K562 (cell line): ENCODE results near the gene TMEM30A. TPM values are rescaled to one million over a fixed set of nuclear protein-coding genes. Genes with fewer than 3 reads are reported as not detected.

Experiments
- ATAC-seq: fragments of 200-7000 bp; cut with Tn5 transposase; 3 replicates; pipeline ENCODE4 v1.9.1; 2020; ENCODE audit warnings: moderate library complexity
- BruUV-seq: library from RNA; stranded (reverse); fragments of 400-500 nt; replicated peaks from 2 replicates; lab custom pipeline; 2021; lab: Mats Ljungman, UMichigan
- CTCF ChIA-PET: fragments of 300-600 bp; formaldehyde crosslinking; extraction: SDS; loops from one replicate; lab custom pipeline; 2021; ENCODE audit warnings: low intra/inter-chr PET ratio; lab: Yijun Ruan, JAX
- POLR2A ChIA-PET: fragments of 300-600, 350-650 bp; sonication (Branson Sonifier 250); formaldehyde crosslinking; extraction: SDS; loops from one replicate; lab custom pipeline; 2021; ENCODE audit warnings: antibody characterized with exemption, inconsistent platforms; lab: Yijun Ruan, JAX
- DNase-seq, 4 experiments: peaks; one replicate each; pipeline versions ENCODE4 v3.0.0 to v3.0.0-alpha.2; 2011 to 2018; ENCODE audit warnings: low spot score in 3 of 4, mixed read lengths in 3 of 4; ENCODE audit errors: extremely low read depth in 1 of 4
- FAIRE-seq: peaks from 2 replicates; lab custom pipeline; 2011; peaks lifted over from hg19 to GRCh38; lab: Jason Lieb, UNC
- H2AFZ ChIP-seq: 2 replicates; pipeline ENCODE4 v1.6.0; 2011; ENCODE audit warnings: low read depth, low read length, control low read depth, inconsistent platforms
- H3K27ac ChIP-seq: fragments of 200-600 bp; 3 replicates; pipeline ENCODE4 v1.8.0; 2011; ENCODE audit warnings: low read depth, mild to moderate bottlenecking, control low read depth, inconsistent platforms, low read length, moderate library complexity, mixed read lengths; ENCODE audit errors: extremely low read depth
- H3K27me3 ChIP-seq, 2 experiments: fragments of 300-600 bp in 1 of 2; 2 replicates in 1 of 2; 3 replicates in 1 of 2; pipeline versions ENCODE4 v1.6.0 to v1.8.0; 2011; ENCODE audit warnings: inconsistent platforms in 2 of 2, low read length in 2 of 2, mild to moderate bottlenecking in 1 of 2, mixed read lengths in 1 of 2, moderate library complexity in 1 of 2; ENCODE audit not compliant: control insufficient read depth in 2 of 2, insufficient read depth in 2 of 2
- H3K36me3 ChIP-seq: fragments of 300-600 bp; 3 replicates; pipeline ENCODE4 v1.8.0; 2011; ENCODE audit warnings: mild to moderate bottlenecking, low read length, inconsistent platforms; ENCODE audit not compliant: control insufficient read depth, insufficient read depth
- H3K4me1 ChIP-seq, 2 experiments: fragments of 200-600 bp in 1 of 2; replicated peaks in 1 of 2; 2 replicates in 1 of 2; 3 replicates in 1 of 2; pipeline versions ENCODE4 v1.5.1 to v1.8.0; 2011; ENCODE audit warnings: inconsistent platforms in 2 of 2, low read length in 2 of 2, mild to moderate bottlenecking in 1 of 2, mixed read lengths in 1 of 2, moderate library complexity in 1 of 2; ENCODE audit not compliant: control insufficient read depth in 2 of 2, insufficient read depth in 2 of 2
- H3K4me2 ChIP-seq: 2 replicates; pipeline ENCODE4 v1.6.1; 2011; ENCODE audit warnings: low read length, control low read depth, inconsistent platforms, mixed read lengths; ENCODE audit not compliant: insufficient read depth
- H3K4me3 ChIP-seq: fragments of 200-600 bp; sonication (generic), shearing (Covaris generic); 2 replicates; pipeline ENCODE4 v1.5.1; 2016; ENCODE audit warnings: control low read depth, inconsistent platforms
- H3K79me2 ChIP-seq: fragments of 200-600 bp; 3 replicates; pipeline ENCODE4 v1.8.0; 2011; ENCODE audit warnings: low read length, inconsistent platforms; ENCODE audit not compliant: control insufficient read depth, insufficient read depth
- H3K9ac ChIP-seq, 2 experiments: 2 replicates each; pipeline versions ENCODE4 v1.6.0 to v1.6.1; 2011; ENCODE audit warnings: low read depth in 2 of 2, low read length in 2 of 2, control low read depth in 1 of 2, inconsistent platforms in 1 of 2, mild to moderate bottlenecking in 1 of 2, mixed read lengths in 1 of 2; ENCODE audit not compliant: insufficient read depth in 1 of 2
- H3K9me1 ChIP-seq: one replicate; pipeline ENCODE4 v1.6.0; 2011; ENCODE audit warnings: inconsistent platforms, mild to moderate bottlenecking, low read length, moderate library complexity; ENCODE audit not compliant: control insufficient read depth, insufficient read depth
- H3K9me3 ChIP-seq: replicated peaks from 2 replicates; pipeline ENCODE4 v1.5.1; 2011; ENCODE audit warnings: low read depth, low read length, inconsistent platforms; ENCODE audit not compliant: control insufficient read depth, insufficient read depth
- H4K20me1 ChIP-seq: replicated peaks from 2 replicates; pipeline ENCODE4 v1.6.1; 2011; ENCODE audit warnings: low read length, inconsistent platforms, mixed read lengths; ENCODE audit not compliant: control insufficient read depth, insufficient read depth
- BRCA1 ChIP-seq, 2 experiments: fragments of 450-650 bp in 1 of 2; sonication (generic) in 1 of 2; formaldehyde crosslinking in 1 of 2; IDR thresholded peaks; 2 replicates each; pipeline versions ENCODE4 v1.5.0 to v1.6.1; 2017 to 2020; ENCODE audit warnings: mild to moderate bottlenecking in 1 of 2, missing genetic modification reagents in 1 of 2
- CHD4 ChIP-seq: fragments of 200-600 bp; sonication (generic); IDR thresholded peaks from 3 replicates; pipeline ENCODE4 v1.6.1; 2012; ENCODE audit warnings: low read depth, mild to moderate bottlenecking, mixed read lengths, low read length, inconsistent platforms; ENCODE audit not compliant: insufficient read depth, insufficient replicate concordance, poor library complexity, severe bottlenecking
- HNRNPUL1 ChIP-seq: fragments of 200-400 bp; formaldehyde crosslinking; IDR thresholded peaks from 2 replicates; pipeline ENCODE4 v1.6.1; 2017; ENCODE audit warnings: low read length
- MAFF ChIP-seq: IDR thresholded peaks from 2 replicates; pipeline ENCODE4 v1.6.1; 2012; ENCODE audit warnings: low read length, improper control_type of control experiment
- NFE2 ChIP-seq: IDR thresholded peaks from 2 replicates; pipeline ENCODE4 v1.6.1; 2014; ENCODE audit warnings: antibody characterized with exemption, low read depth
- NR0B1 ChIP-seq: fragments of 450-650 bp; IDR thresholded peaks from one replicate; pipeline ENCODE4 v1.6.1; 2018; ENCODE audit warnings: mild to moderate bottlenecking, moderate library complexity; ENCODE audit not compliant: partially characterized antibody
- TEAD1 ChIP-seq, 2 experiments: fragments of 450-650 bp in 1 of 2; sonication (generic) in 1 of 2; formaldehyde crosslinking; IDR thresholded peaks; 2 replicates each; pipeline versions ENCODE4 v1.4.0 to v1.8.0; 2020 to 2022; ENCODE audit warnings: mild to moderate bottlenecking in 2 of 2, missing genetic modification reagents in 1 of 2
- ZNF140 ChIP-seq: fragments of 250-450 bp; sonication (Bioruptor Pico); IDR thresholded peaks from 2 replicates; pipeline ENCODE4 v1.8.0; 2021; ENCODE audit warnings: moderate library complexity, mild to moderate bottlenecking, inconsistent platforms
- ZNF561 ChIP-seq: fragments of 450-650 bp; formaldehyde crosslinking; conservative IDR thresholded peaks from 2 replicates; pipeline ENCODE4 v1.4.0; 2020; ENCODE audit warnings: mild to moderate bottlenecking, moderate library complexity
- ZNF707 ChIP-seq: fragments of 250-450 bp; sonication (Bioruptor Pico); conservative IDR thresholded peaks from 2 replicates; pipeline ENCODE4 v1.8.0; 2022; ENCODE audit warnings: inconsistent platforms, mild to moderate bottlenecking, moderate library complexity
- ZNF77 ChIP-seq: fragments of 250-450 bp; sonication (Bioruptor Pico); IDR thresholded peaks from 2 replicates; pipeline ENCODE4 v1.5.0; 2020
- WGBS: fragments of 100-300 bp; shearing (Covaris generic); methylation state at CpG from one replicate; pipeline ENCODE4 v1.1.6; 2016; ENCODE audit warnings: low coverage, mixed read lengths; ENCODE audit not compliant: insufficient coverage; ENCODE audit errors: missing lambda C conversion rate; 5-methylcytosine and 5-hydroxymethylcytosine counted together
- in situ Hi-C: fragments of 300-500 bp; cut with MboI; formaldehyde crosslinking; loops from 4 replicates; pipeline ENCODE4 v1.15.0; 2018; ENCODE audit warnings: inconsistent platforms, mixed read lengths
- intact Hi-C: fragments of 100-400 bp; cut with micrococcal nuclease; formaldehyde crosslinking; loops from 2 replicates; pipeline ENCODE4 v1.14.2; 2022
- polyA plus RNA-seq, 8 experiments: library from polyadenylated mRNA; depleted of rRNA in 4 of 8; stranded (reverse) in 5 of 8; unstranded in 3 of 8; fragments of >200 nt; fragmentation: Nextera tagmentation in 2 of 8; fragmentation: Illumina TruSeq in 1 of 8; extraction: Ambion mirVana in 2 of 8; extraction: Trizol in 1 of 8; gene quantifications; 2 replicates each; pipeline versions ENCODE4 v1.2.1 to v1.2.3, GENCODE V29; 2011 to 2014; ENCODE audit warnings: inconsistent platforms in 1 of 8, missing spikeins in 1 of 8
- total RNA-seq, 7 experiments: library from RNA; depleted of rRNA in 6 of 7; stranded (reverse); fragments of >200 nt in 6 of 7; fragmentation: Illumina TruSeq in 2 of 7; extraction: Trizol in 2 of 7; gene quantifications; 2 replicates each; pipeline versions ENCODE4 v1.2.1 to v1.2.3, GENCODE V29; 2011 to 2021; ENCODE audit warnings: low replicate concordance in 1 of 7
- TF ChIP-seq, protein P1 (sequence below): fragments of 150-350 bp; conservative IDR thresholded peaks from 2 replicates; pipeline ENCODE4 v1.6.1; 2014; ENCODE audit warnings: low read length
- TF ChIP-seq, protein P2 (sequence below), 2 experiments: fragments of 200-800 bp in 1 of 2; sonication (Bioruptor generic) in 1 of 2; sonication (generic) in 1 of 2; formaldehyde crosslinking in 1 of 2; IDR thresholded peaks in 1 of 2; conservative IDR thresholded peaks in 1 of 2; 2 replicates each; pipeline versions ENCODE4 v1.5.0 to v1.6.1; 2016 to 2020; ENCODE audit warnings: missing compliant biosample characterization in 1 of 2, missing genetic modification characterization in 1 of 2, missing genetic modification reagents in 1 of 2

Gene TMEM30A
- total and polyA plus RNA-seq, 9 of the 15 experiments (the other 6 are each of a cell fraction or from before 2014, with no cell fraction given): 6.5 to 31.2 (median 16.3) TPM

GRCh38 chr6:75307364-75308004, 22.9 kb upstream of the TMEM30A start:
- Histone ChIP-seq H4K20me1 (no peaks in the 10 kb centered on the region), H3K36me3 (no peaks in the 10 kb centered on the region), H3K27me3 (peaks cover 10 to 12% of the 10 kb centered on the region in 2 experiments), H3K9me3 (no peaks in the 10 kb centered on the region), H3K27ac (no peak overlapping the region), H3K79me2 (no peaks in the 10 kb centered on the region), H3K4me2 (no peak overlapping the region), H3K4me1 (no peaks in the 10 kb centered on the region), H2AFZ (no peak overlapping the region), H3K9ac (no peak overlapping the region), H3K4me3 (no peak overlapping the region), H3K9me1 (no peaks in the 10 kb centered on the region)
- ATAC-seq: no peak
- 0% methylated on average over 2 of the region's 2 CpGs for WGBS
- in situ Hi-C loops: no loop called here
- POLR2A ChIA-PET: no interaction called here
- no peak for TF ChIP-seq BRCA1 (IDR thresholded peaks at IDR 0.05)
- no peak for TF ChIP-seq BRCA1 (CRISPR knock-in tag; IDR thresholded peaks at IDR 0.05)
- no peak for TF ChIP-seq ZNF77 (CRISPR knock-in tag)
- no peak for TF ChIP-seq ZNF561 (CRISPR knock-in tag)
- TF ChIP-seq TEAD1 (CRISPR knock-in tag; IDR thresholded peaks at IDR 0.05): no peak
- no peak for TF ChIP-seq ZNF140 (CRISPR knock-in tag)
- TF ChIP-seq NFE2: no peak
- no peak for TF ChIP-seq NR0B1
- no peak for TF ChIP-seq MAFF
- TF ChIP-seq ZNF707: no peak
- no peak for TF ChIP-seq CHD4
- TF ChIP-seq, protein P1, sequence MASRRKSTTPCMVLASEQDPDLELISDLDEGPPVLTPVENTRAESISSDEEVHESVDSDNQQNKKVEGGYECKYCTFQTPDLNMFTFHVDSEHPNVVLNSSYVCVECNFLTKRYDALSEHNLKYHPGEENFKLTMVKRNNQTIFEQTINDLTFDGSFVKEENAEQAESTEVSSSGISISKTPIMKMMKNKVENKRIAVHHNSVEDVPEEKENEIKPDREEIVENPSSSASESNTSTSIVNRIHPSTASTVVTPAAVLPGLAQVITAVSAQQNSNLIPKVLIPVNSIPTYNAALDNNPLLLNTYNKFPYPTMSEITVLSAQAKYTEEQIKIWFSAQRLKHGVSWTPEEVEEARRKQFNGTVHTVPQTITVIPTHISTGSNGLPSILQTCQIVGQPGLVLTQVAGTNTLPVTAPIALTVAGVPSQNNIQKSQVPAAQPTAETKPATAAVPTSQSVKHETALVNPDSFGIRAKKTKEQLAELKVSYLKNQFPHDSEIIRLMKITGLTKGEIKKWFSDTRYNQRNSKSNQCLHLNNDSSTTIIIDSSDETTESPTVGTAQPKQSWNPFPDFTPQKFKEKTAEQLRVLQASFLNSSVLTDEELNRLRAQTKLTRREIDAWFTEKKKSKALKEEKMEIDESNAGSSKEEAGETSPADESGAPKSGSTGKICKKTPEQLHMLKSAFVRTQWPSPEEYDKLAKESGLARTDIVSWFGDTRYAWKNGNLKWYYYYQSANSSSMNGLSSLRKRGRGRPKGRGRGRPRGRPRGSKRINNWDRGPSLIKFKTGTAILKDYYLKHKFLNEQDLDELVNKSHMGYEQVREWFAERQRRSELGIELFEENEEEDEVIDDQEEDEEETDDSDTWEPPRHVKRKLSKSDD: no peak
- TF ChIP-seq HNRNPUL1: no peak
- TF ChIP-seq, protein P2, sequence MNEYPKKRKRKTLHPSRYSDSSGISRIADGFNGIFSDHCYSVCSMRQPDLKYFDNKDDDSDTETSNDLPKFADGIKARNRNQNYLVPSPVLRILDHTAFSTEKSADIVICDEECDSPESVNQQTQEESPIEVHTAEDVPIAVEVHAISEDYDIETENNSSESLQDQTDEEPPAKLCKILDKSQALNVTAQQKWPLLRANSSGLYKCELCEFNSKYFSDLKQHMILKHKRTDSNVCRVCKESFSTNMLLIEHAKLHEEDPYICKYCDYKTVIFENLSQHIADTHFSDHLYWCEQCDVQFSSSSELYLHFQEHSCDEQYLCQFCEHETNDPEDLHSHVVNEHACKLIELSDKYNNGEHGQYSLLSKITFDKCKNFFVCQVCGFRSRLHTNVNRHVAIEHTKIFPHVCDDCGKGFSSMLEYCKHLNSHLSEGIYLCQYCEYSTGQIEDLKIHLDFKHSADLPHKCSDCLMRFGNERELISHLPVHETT (CRISPR knock-in tag; conservative IDR thresholded peaks at IDR 0.05 in 1 of 2, IDR thresholded peaks at IDR 0.05 in 1 of 2): no peak
- no TSS peak for BruUV-seq
- CTCF ChIA-PET: no interaction called here
- FAIRE-seq: no peak
- DNase-seq: no peak
- intact Hi-C loops: no loop called here
